ENCODE data around the gene UPK3BL1. TPM values are rescaled to one million over a fixed set of nuclear protein-coding genes. Genes with fewer than 3 reads are reported as not detected.
"Not testable (repeated sequence)": the region's sequence is repeated elsewhere in the genome, so short reads cannot be mapped to it uniquely, and the experiment has no call there.

UPK3BL1 gene
- total and polyA plus RNA-seq, 7 donors: 8.8 to 43.5 (median 21.7) TPM

- H3K4me3 ChIP-seq; H3K27me3 ChIP-seq; H3K4me1 ChIP-seq; intact Hi-C loops (cut with DNase I); DNase-seq; H3K9me3 ChIP-seq; H3K27ac ChIP-seq; H3K36me3 ChIP-seq: not testable (repeated sequence)
- no CpG with 5 or more reads among the region's 12 CpGs for WGBS, 2 donors
Measured at GRCh38 chr7:102602317-102602716, 40.3 kb downstream of the UPK3BL1 start.

DNA sequence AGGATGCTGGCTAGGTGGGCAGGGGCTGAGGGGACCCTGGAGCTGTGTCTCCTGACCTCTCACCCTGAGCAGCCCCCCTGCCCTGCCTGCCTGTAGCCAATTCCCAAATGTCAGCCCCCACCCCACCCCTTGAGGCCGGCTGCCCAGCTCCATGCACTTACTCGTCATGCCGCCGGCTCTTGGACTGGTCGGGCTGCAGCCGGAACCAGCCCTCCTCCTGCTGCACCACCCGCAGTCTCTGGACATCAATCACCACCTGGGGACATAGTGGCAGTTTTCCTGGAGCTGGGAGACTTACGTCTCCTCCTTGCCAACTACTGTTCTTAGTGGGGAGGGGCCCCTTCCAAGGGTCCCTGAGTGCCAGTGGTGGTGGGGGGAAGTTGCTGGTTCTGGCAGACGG lies 42.9 kb downstream of the UPK3BL1 start:
- DNase-seq; H3K4me1 ChIP-seq; H3K9me3 ChIP-seq; H3K4me3 ChIP-seq; H3K27me3 ChIP-seq; intact Hi-C loops (cut with DNase I); H3K36me3 ChIP-seq; H3K27ac ChIP-seq: not testable (repeated sequence)
- WGBS, 2 donors: no CpG with 5 or more reads among the region's 9 CpGs

DNA sequence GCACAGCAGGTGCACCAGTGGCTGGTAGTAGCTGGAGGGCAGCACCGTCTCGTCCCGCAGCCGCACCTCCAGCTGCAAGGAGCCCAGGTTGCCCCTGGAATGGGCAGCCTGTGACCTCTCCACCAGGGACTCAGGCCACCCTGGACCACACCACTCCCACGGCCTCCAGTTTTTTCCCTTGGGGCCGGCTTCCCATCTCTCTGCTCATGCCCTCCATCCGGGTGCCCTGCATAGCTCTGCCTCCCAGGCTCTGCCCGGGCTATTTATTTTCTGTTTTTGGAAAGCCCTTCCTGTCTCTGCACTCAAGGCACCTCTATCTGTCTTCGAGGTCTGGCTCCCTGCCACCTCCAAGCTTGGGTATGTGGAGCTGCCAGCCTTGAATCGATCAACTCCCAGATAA lies 46.6 kb downstream of the UPK3BL1 start:
- H3K27ac ChIP-seq; H3K4me1 ChIP-seq; H3K36me3 ChIP-seq; H3K9me3 ChIP-seq; H3K27me3 ChIP-seq; intact Hi-C loops (cut with DNase I); H3K4me3 ChIP-seq: not testable (repeated sequence)
- 85 to 87% methylated on average over 4 of the region's 10 CpGs for WGBS, 2 donors
- peak; percentile 5 for DNase-seq

DNA sequence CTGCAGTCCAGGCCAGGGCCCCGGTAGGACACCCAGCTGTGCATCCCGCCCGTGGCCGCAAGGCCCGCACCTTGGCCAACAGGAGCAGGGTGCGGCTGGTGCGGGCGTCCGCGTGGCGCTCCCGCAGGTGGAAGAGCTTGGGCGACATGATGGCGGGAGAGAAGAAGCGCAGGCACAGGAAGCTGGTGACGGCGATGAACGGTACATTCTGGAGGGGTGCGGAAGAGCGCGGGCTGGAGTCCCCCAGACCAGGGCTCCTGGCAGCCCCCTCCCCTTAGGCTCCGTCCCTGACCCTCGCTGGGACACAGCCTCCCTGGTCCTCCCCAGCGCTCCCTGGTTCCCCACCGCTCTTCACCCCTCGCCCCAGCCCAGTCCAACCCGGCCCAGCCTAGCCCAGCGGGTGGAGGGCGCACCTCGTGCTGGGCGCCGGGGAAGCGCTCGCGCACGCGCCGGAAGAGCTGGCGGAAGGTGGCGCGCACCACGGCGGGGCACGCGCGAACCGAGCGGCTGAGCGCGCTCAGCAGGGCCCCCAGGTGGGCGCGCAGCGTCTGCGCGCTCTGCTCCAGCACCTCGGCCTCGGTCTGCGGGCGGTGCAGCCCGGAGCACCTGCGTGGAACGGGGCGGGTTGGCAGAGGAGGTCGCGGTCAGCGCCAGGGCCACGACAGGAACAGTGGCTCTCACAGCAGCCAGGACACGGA lies 48.8 kb downstream of the UPK3BL1 start:
- H3K27ac ChIP-seq; intact Hi-C loops (cut with DNase I); H3K36me3 ChIP-seq; H3K4me1 ChIP-seq; H3K27me3 ChIP-seq; H3K9me3 ChIP-seq; DNase-seq; H3K4me3 ChIP-seq: not testable (repeated sequence)
- WGBS, 2 donors: no CpG with 5 or more reads among the region's 68 CpGs

GRCh38 chr7:102592477-102593019 lies 50.0 kb downstream of the UPK3BL1 start:
- H3K36me3 ChIP-seq; H3K9me3 ChIP-seq; intact Hi-C loops (cut with DNase I); H3K4me1 ChIP-seq; H3K27me3 ChIP-seq; H3K4me3 ChIP-seq; H3K27ac ChIP-seq: not testable (repeated sequence)
- WGBS, 2 donors: 5 to 29% methylated on average over 6 of the region's 26 CpGs
- DNase-seq: peak; percentile 67

DNA sequence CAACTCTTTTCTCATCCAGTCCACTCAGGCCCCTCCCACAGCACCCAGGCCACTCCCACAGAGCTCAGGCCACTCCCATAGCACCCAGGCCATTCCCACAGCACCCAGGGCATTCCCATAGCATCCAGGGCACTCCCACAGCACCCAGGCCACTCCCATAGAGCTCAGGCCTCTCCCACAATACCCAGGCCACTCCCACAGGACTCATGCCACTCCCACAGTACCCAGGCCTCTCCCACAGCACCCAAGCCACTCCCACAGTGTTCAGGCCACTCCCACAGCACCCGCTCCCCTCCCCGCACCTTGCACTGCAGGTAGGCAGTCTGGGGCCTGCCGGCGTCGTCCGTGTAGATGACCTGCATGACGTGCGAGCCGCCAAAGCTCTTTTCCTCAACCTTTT lies 52.7 kb downstream of the UPK3BL1 start:
- intact Hi-C loops (cut with DNase I); H3K4me3 ChIP-seq; H3K27me3 ChIP-seq; H3K27ac ChIP-seq; H3K4me1 ChIP-seq; H3K9me3 ChIP-seq; DNase-seq; H3K36me3 ChIP-seq: not testable (repeated sequence)
- no CpG with 5 or more reads among the region's 9 CpGs for WGBS, 2 donors

Small RNA genes lying within 50 kb of the gene (small RNA-seq; reads per million reads assigned to genes)
- 0 reads per million in 3 donors for gene AC105052.3
- 0 reads per million in 3 donors for gene UPK3BL1

Other genes starting within 250 kb of the UPK3BL1 start
- 10 to 100 TPM; 19.9 to 29.9 (median 25.9) TPM for gene PRKRIP1, start 246.4 kb downstream of the UPK3BL1 start, total RNA-seq
- 10 to 100 TPM in 2 of 3 donors, 1 to 10 TPM in 1; 9.0 to 24.1 (median 12.6) TPM for gene PRKRIP1, start 246.4 kb downstream of the UPK3BL1 start, polyA plus RNA-seq
- gene ORAI2, start 209.2 kb downstream of the UPK3BL1 start, total RNA-seq: 10 to 100 TPM in 2 of 4 donors, 1 to 10 TPM in 2; 6.4 to 15.8 (median 11.1) TPM
- gene ORAI2, start 209.2 kb downstream of the UPK3BL1 start, polyA plus RNA-seq: 10 to 100 TPM in 1 of 3 donors, 1 to 10 TPM in 2; 1.4 to 38.7 (median 3.6) TPM
- gene ALKBH4, start 177.9 kb downstream of the UPK3BL1 start, total RNA-seq: 10 to 100 TPM in 3 of 4 donors, 1 to 10 TPM in 1; 8.0 to 26.7 (median 15.5) TPM
- gene ALKBH4, start 177.9 kb downstream of the UPK3BL1 start, polyA plus RNA-seq: 10 to 100 TPM in 2 of 3 donors, 1 to 10 TPM in 1; 9.2 to 10.2 (median 10.2) TPM
- 10 to 100 TPM in 1 of 4 donors, 1 to 10 TPM in 3; 7.2 to 19.4 (median 8.8) TPM for gene LRWD1, start 177.8 kb downstream of the UPK3BL1 start, total RNA-seq
- 10 to 100 TPM; 13.4 to 18.8 (median 16.2) TPM for gene LRWD1, start 177.8 kb downstream of the UPK3BL1 start, polyA plus RNA-seq
- 10 to 100 TPM in 3 of 4 donors, 1 to 10 TPM in 1; 9.9 to 29.3 (median 20.5) TPM for gene POLR2J, start 163.9 kb downstream of the UPK3BL1 start, total RNA-seq
- gene POLR2J, start 163.9 kb downstream of the UPK3BL1 start, polyA plus RNA-seq: 100 to 1,000 TPM in 2 of 3 donors, 10 to 100 TPM in 1; 75.1 to 190 (median 166) TPM
- gene RASA4B, start 125.0 kb downstream of the UPK3BL1 start, total RNA-seq: 10 to 100 TPM in 2 of 4 donors, 1 to 10 TPM in 2; 2.5 to 39.1 (median 12.9) TPM
- gene RASA4B, start 125.0 kb downstream of the UPK3BL1 start, polyA plus RNA-seq: 10 to 100 TPM; 11.4 to 24.4 (median 16.6) TPM
- gene UPK3BL2, start 99.1 kb downstream of the UPK3BL1 start, total RNA-seq: 10 to 100 TPM in 1 of 4 donors, 1 to 10 TPM in 2, under 1 TPM in 1; 0.99 to 10.9 (median 3.4) TPM
- gene UPK3BL2, start 99.1 kb downstream of the UPK3BL1 start, polyA plus RNA-seq: 10 to 100 TPM in 1 of 3 donors, not detected in 2; 14.2 TPM
- not detected for gene SPDYE2, start 91.6 kb downstream of the UPK3BL1 start, total RNA-seq
- gene SPDYE2, start 91.6 kb downstream of the UPK3BL1 start, polyA plus RNA-seq: under 1 TPM in 1 of 3 donors, not detected in 2; 0.12 TPM
- 10 to 100 TPM; 10.7 to 19.1 (median 15.1) TPM for gene POLR2J3, start 70.2 kb downstream of the UPK3BL1 start, total RNA-seq
- gene POLR2J3, start 70.2 kb downstream of the UPK3BL1 start, polyA plus RNA-seq: 100 to 1,000 TPM in 1 of 3 donors, 10 to 100 TPM in 2; 13.9 to 103 (median 33.6) TPM
- 100 to 1,000 TPM in 1 of 4 donors, 10 to 100 TPM in 3; 12.0 to 113 (median 41.7) TPM for gene RASA4, start 26.0 kb downstream of the UPK3BL1 start, total RNA-seq
- 10 to 100 TPM in 1 of 3 donors, 1 to 10 TPM in 2; 5.4 to 35.3 (median 7.4) TPM for gene RASA4, start 26.0 kb downstream of the UPK3BL1 start, polyA plus RNA-seq
- gene SPDYE2B, start 7.5 kb upstream of the UPK3BL1 start, total RNA-seq: not detected
- not detected for gene SPDYE2B, start 7.5 kb upstream of the UPK3BL1 start, polyA plus RNA-seq
- 1 to 10 TPM in 3 of 4 donors, not detected in 1; 1.5 to 6.2 (median 3.0) TPM for gene POLR2J2, start 28.9 kb upstream of the UPK3BL1 start, total RNA-seq
- 1 to 10 TPM in 2 of 3 donors, not detected in 1; 1.2 to 5.7 TPM for gene POLR2J2, start 28.9 kb upstream of the UPK3BL1 start, polyA plus RNA-seq
- 10 to 100 TPM; 14.8 to 17.5 (median 16.5) TPM for gene FAM185A, start 106.2 kb upstream of the UPK3BL1 start, total RNA-seq
- gene FAM185A, start 106.2 kb upstream of the UPK3BL1 start, polyA plus RNA-seq: 1 to 10 TPM; 4.8 to 6.0 (median 4.9) TPM